ENCODE measurements around the gene CAPNS1.

DNA sequence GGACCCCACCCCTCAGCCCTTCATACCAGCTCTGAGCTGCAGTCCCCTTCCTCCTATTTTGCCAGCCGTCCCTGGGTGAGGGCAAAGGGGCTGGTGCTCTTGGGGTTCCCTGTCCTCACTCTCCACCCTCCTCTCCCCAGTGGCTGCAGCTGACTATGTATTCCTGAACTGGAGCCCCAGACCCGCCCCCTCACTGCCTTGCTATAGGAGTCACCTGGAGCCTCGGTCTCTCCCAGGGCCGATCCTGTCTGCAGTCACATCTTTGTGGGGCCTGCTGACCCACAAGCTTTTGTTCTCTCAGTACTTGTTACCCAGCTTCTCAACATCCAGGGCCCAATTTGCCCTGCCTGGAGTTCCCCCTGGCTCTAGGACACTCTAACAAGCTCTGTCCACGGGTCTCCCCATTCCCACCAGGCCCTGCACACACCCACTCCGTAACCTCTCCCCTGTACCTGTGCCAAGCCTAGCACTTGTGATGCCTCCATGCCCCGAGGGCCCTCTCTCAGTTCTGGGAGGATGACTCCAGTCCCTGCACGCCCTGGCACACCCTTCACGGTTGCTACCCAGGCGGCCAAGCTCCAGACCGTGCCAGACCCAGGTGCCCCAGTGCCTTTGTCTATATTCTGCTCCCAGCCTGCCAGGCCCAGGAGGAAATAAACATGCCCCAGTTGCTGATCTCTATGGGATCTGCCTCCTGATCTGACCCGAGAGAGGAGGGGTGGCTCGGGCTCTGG is 10.0 kb downstream of the CAPNS1 start:
- no peak for TF ChIP-seq TCF4 (CRISPR knock-in tag; IDR thresholded peaks at IDR 0.05; ENCODE audit: borderline replicate concordance)
- TF ChIP-seq BACH2 (CRISPR knock-in tag; IDR thresholded peaks at IDR 0.05; ENCODE audit: borderline replicate concordance) = no peak
- TF ChIP-seq ZFP30 (CRISPR knock-in tag; IDR thresholded peaks at IDR 0.05) = no peak
- no peak for TF ChIP-seq ZNF8 (CRISPR knock-in tag; IDR thresholded peaks at IDR 0.05)
- TF ChIP-seq, protein P1, sequence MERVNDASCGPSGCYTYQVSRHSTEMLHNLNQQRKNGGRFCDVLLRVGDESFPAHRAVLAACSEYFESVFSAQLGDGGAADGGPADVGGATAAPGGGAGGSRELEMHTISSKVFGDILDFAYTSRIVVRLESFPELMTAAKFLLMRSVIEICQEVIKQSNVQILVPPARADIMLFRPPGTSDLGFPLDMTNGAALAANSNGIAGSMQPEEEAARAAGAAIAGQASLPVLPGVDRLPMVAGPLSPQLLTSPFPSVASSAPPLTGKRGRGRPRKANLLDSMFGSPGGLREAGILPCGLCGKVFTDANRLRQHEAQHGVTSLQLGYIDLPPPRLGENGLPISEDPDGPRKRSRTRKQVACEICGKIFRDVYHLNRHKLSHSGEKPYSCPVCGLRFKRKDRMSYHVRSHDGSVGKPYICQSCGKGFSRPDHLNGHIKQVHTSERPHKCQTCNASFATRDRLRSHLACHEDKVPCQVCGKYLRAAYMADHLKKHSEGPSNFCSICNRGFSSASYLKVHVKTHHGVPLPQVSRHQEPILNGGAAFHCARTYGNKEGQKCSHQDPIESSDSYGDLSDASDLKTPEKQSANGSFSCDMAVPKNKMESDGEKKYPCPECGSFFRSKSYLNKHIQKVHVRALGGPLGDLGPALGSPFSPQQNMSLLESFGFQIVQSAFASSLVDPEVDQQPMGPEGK (CRISPR knock-in tag; IDR thresholded peaks at IDR 0.05; ENCODE audit: borderline replicate concordance) = no peak
- no peak for TF ChIP-seq TOX (CRISPR knock-in tag; IDR thresholded peaks at IDR 0.05; ENCODE audit: borderline replicate concordance)
- TF ChIP-seq ZFP3 (CRISPR knock-in tag; IDR thresholded peaks at IDR 0.05) = no peak
- TF ChIP-seq PPARA (CRISPR knock-in tag; IDR thresholded peaks at IDR 0.05; ENCODE audit: borderline replicate concordance) = no peak

Data from SK-N-SH treated with all-trans-retinoic acid at 6 μM for 48 hours (cell line).